K562 (cell line): ENCODE results near the gene PSD4. TPM values are rescaled to one million over a fixed set of nuclear protein-coding genes. Genes with fewer than 3 reads are reported as not detected.
A peak's percentile ranks its signal among the peaks of the same experiment; 100 is the strongest.

Source experiments
- ATAC-seq: fragments of 200-7000 bp; cut with Tn5 transposase; 3 replicates; pipeline ENCODE4 v1.9.1; 2020; ENCODE audit warnings: moderate library complexity
- BruUV-seq: library from RNA; stranded (reverse); fragments of 400-500 nt; replicated peaks from 2 replicates; lab custom pipeline; 2021; lab: Mats Ljungman, UMichigan
- CTCF ChIA-PET: fragments of 300-600 bp; formaldehyde crosslinking; extraction: SDS; loops from one replicate; lab custom pipeline; 2021; ENCODE audit warnings: low intra/inter-chr PET ratio; lab: Yijun Ruan, JAX
- POLR2A ChIA-PET: fragments of 300-600, 350-650 bp; sonication (Branson Sonifier 250); formaldehyde crosslinking; extraction: SDS; loops from one replicate; lab custom pipeline; 2021; ENCODE audit warnings: antibody characterized with exemption, inconsistent platforms; lab: Yijun Ruan, JAX
- DNase-seq, 4 experiments: peaks; one replicate each; pipeline versions ENCODE4 v3.0.0 to v3.0.0-alpha.2; 2011 to 2018; ENCODE audit warnings: low spot score in 3 of 4, mixed read lengths in 3 of 4; ENCODE audit errors: extremely low read depth in 1 of 4
- FAIRE-seq: peaks from 2 replicates; lab custom pipeline; 2011; peaks lifted over from hg19 to GRCh38; lab: Jason Lieb, UNC
- H2AFZ ChIP-seq: 2 replicates; pipeline ENCODE4 v1.6.0; 2011; ENCODE audit warnings: low read depth, low read length, control low read depth, inconsistent platforms
- H3K27ac ChIP-seq: fragments of 200-600 bp; 3 replicates; pipeline ENCODE4 v1.8.0; 2011; ENCODE audit warnings: low read depth, mild to moderate bottlenecking, control low read depth, inconsistent platforms, low read length, moderate library complexity, mixed read lengths; ENCODE audit errors: extremely low read depth
- H3K27me3 ChIP-seq, 2 experiments: fragments of 300-600 bp in 1 of 2; 2 replicates in 1 of 2; 3 replicates in 1 of 2; pipeline versions ENCODE4 v1.6.0 to v1.8.0; 2011; ENCODE audit warnings: inconsistent platforms in 2 of 2, low read length in 2 of 2, mild to moderate bottlenecking in 1 of 2, mixed read lengths in 1 of 2, moderate library complexity in 1 of 2; ENCODE audit not compliant: control insufficient read depth in 2 of 2, insufficient read depth in 2 of 2
- H3K36me3 ChIP-seq: fragments of 300-600 bp; 3 replicates; pipeline ENCODE4 v1.8.0; 2011; ENCODE audit warnings: mild to moderate bottlenecking, low read length, inconsistent platforms; ENCODE audit not compliant: control insufficient read depth, insufficient read depth
- H3K4me1 ChIP-seq, 2 experiments: fragments of 200-600 bp in 1 of 2; replicated peaks in 1 of 2; 2 replicates in 1 of 2; 3 replicates in 1 of 2; pipeline versions ENCODE4 v1.5.1 to v1.8.0; 2011; ENCODE audit warnings: inconsistent platforms in 2 of 2, low read length in 2 of 2, mild to moderate bottlenecking in 1 of 2, mixed read lengths in 1 of 2, moderate library complexity in 1 of 2; ENCODE audit not compliant: control insufficient read depth in 2 of 2, insufficient read depth in 2 of 2
- H3K4me2 ChIP-seq: 2 replicates; pipeline ENCODE4 v1.6.1; 2011; ENCODE audit warnings: low read length, control low read depth, inconsistent platforms, mixed read lengths; ENCODE audit not compliant: insufficient read depth
- H3K4me3 ChIP-seq: fragments of 200-600 bp; sonication (generic), shearing (Covaris generic); 2 replicates; pipeline ENCODE4 v1.5.1; 2016; ENCODE audit warnings: control low read depth, inconsistent platforms
- H3K79me2 ChIP-seq: fragments of 200-600 bp; 3 replicates; pipeline ENCODE4 v1.8.0; 2011; ENCODE audit warnings: low read length, inconsistent platforms; ENCODE audit not compliant: control insufficient read depth, insufficient read depth
- H3K9ac ChIP-seq, 2 experiments: 2 replicates each; pipeline versions ENCODE4 v1.6.0 to v1.6.1; 2011; ENCODE audit warnings: low read depth in 2 of 2, low read length in 2 of 2, control low read depth in 1 of 2, inconsistent platforms in 1 of 2, mild to moderate bottlenecking in 1 of 2, mixed read lengths in 1 of 2; ENCODE audit not compliant: insufficient read depth in 1 of 2
- H3K9me1 ChIP-seq: one replicate; pipeline ENCODE4 v1.6.0; 2011; ENCODE audit warnings: inconsistent platforms, mild to moderate bottlenecking, low read length, moderate library complexity; ENCODE audit not compliant: control insufficient read depth, insufficient read depth
- H3K9me3 ChIP-seq: replicated peaks from 2 replicates; pipeline ENCODE4 v1.5.1; 2011; ENCODE audit warnings: low read depth, low read length, inconsistent platforms; ENCODE audit not compliant: control insufficient read depth, insufficient read depth
- H4K20me1 ChIP-seq: replicated peaks from 2 replicates; pipeline ENCODE4 v1.6.1; 2011; ENCODE audit warnings: low read length, inconsistent platforms, mixed read lengths; ENCODE audit not compliant: control insufficient read depth, insufficient read depth
- ADNP ChIP-seq: fragments of 200-800 bp; sonication (Bioruptor generic); IDR thresholded peaks from 2 replicates; pipeline ENCODE4 v1.6.1; 2016; ENCODE audit warnings: missing genetic modification characterization, missing compliant biosample characterization
- ARID4B ChIP-seq: sonication (generic); formaldehyde crosslinking; IDR thresholded peaks from 2 replicates; pipeline ENCODE4 v1.8.0; 2022; ENCODE audit warnings: mild to moderate bottlenecking, missing genetic modification reagents
- BCOR ChIP-seq: fragments of 450-650 bp; IDR thresholded peaks from 2 replicates; pipeline ENCODE4 v1.6.1; 2016
- CHD4 ChIP-seq: fragments of 200-600 bp; sonication (generic); IDR thresholded peaks from 3 replicates; pipeline ENCODE4 v1.6.1; 2012; ENCODE audit warnings: low read depth, mild to moderate bottlenecking, mixed read lengths, low read length, inconsistent platforms; ENCODE audit not compliant: insufficient read depth, insufficient replicate concordance, poor library complexity, severe bottlenecking
- HDAC2 ChIP-seq: fragments of 450-650 bp; IDR thresholded peaks from 2 replicates; pipeline ENCODE4 v1.6.1; 2016; ENCODE audit warnings: mild to moderate bottlenecking
- HNRNPK ChIP-seq: fragments of 200-400 bp; formaldehyde crosslinking; IDR thresholded peaks from one replicate; pipeline ENCODE4 v1.6.1; 2018; ENCODE audit warnings: mild to moderate bottlenecking, low read depth, low read length; ENCODE audit not compliant: poor library complexity, severe bottlenecking
- KDM1A ChIP-seq, 2 experiments: fragments of 450-650 bp; IDR thresholded peaks; 2 replicates each; pipeline ENCODE4 v1.6.1; 2016; ENCODE audit warnings: mild to moderate bottlenecking in 2 of 2
- NR1H2 ChIP-seq: sonication (generic); formaldehyde crosslinking; IDR thresholded peaks from 2 replicates; pipeline ENCODE4 v1.4.0; 2020; ENCODE audit warnings: mild to moderate bottlenecking, missing genetic modification reagents
- RBM25 ChIP-seq: fragments of 200-400 bp; formaldehyde crosslinking; IDR thresholded peaks from 2 replicates; pipeline ENCODE4 v1.6.1; 2018; ENCODE audit warnings: low read length, low read depth, moderate library complexity; ENCODE audit not compliant: severe bottlenecking
- RCOR1 ChIP-seq, 2 experiments: IDR thresholded peaks; 2 replicates each; pipeline ENCODE4 v1.6.1; 2012; ENCODE audit warnings: low read depth in 2 of 2, low read length in 2 of 2, borderline replicate concordance in 1 of 2, improper control_type of control experiment in 1 of 2
- YBX1 ChIP-seq: fragments of 450-650 bp; IDR thresholded peaks from 2 replicates; pipeline ENCODE4 v1.7.1; 2016; ENCODE audit warnings: mild to moderate bottlenecking
- ZBTB34 ChIP-seq: fragments of 250-450 bp; sonication (Bioruptor Pico); IDR thresholded peaks from 2 replicates; pipeline ENCODE4 v1.8.0; 2021; ENCODE audit warnings: mild to moderate bottlenecking, moderate library complexity
- ZEB2 ChIP-seq: fragments of 450-650 bp; IDR thresholded peaks from 2 replicates; pipeline ENCODE4 v1.6.1; 2016
- ZNF197 ChIP-seq: fragments of 200-800 bp; sonication (Bioruptor generic); IDR thresholded peaks from 2 replicates; pipeline ENCODE4 v1.6.1; 2016; ENCODE audit warnings: low read depth, missing genetic modification characterization, missing compliant biosample characterization
- ZNF384 ChIP-seq: IDR thresholded peaks from 2 replicates; pipeline ENCODE4 v1.6.1; 2012; ENCODE audit warnings: low read depth, low read length, improper control_type of control experiment
- ZNF507 ChIP-seq: conservative IDR thresholded peaks from 2 replicates; pipeline ENCODE4 v1.6.1; 2017; ENCODE audit warnings: missing genetic modification characterization, missing compliant biosample characterization
- WGBS: fragments of 100-300 bp; shearing (Covaris generic); methylation state at CpG from one replicate; pipeline ENCODE4 v1.1.6; 2016; ENCODE audit warnings: low coverage, mixed read lengths; ENCODE audit not compliant: insufficient coverage; ENCODE audit errors: missing lambda C conversion rate; 5-methylcytosine and 5-hydroxymethylcytosine counted together
- in situ Hi-C: fragments of 300-500 bp; cut with MboI; formaldehyde crosslinking; loops from 4 replicates; pipeline ENCODE4 v1.15.0; 2018; ENCODE audit warnings: inconsistent platforms, mixed read lengths
- intact Hi-C: fragments of 100-400 bp; cut with micrococcal nuclease; formaldehyde crosslinking; loops from 2 replicates; pipeline ENCODE4 v1.14.2; 2022
- polyA plus RNA-seq, 8 experiments: library from polyadenylated mRNA; depleted of rRNA in 4 of 8; stranded (reverse) in 5 of 8; unstranded in 3 of 8; fragments of >200 nt; fragmentation: Nextera tagmentation in 2 of 8; fragmentation: Illumina TruSeq in 1 of 8; extraction: Ambion mirVana in 2 of 8; extraction: Trizol in 1 of 8; gene quantifications; 2 replicates each; pipeline versions ENCODE4 v1.2.1 to v1.2.3, GENCODE V29; 2011 to 2014; ENCODE audit warnings: inconsistent platforms in 1 of 8, missing spikeins in 1 of 8
- total RNA-seq, 7 experiments: library from RNA; depleted of rRNA in 6 of 7; stranded (reverse); fragments of >200 nt in 6 of 7; fragmentation: Illumina TruSeq in 2 of 7; extraction: Trizol in 2 of 7; gene quantifications; 2 replicates each; pipeline versions ENCODE4 v1.2.1 to v1.2.3, GENCODE V29; 2011 to 2021; ENCODE audit warnings: low replicate concordance in 1 of 7

The PSD4 gene
- total and polyA plus RNA-seq, 9 of the 15 experiments (the other 6 are each of a cell fraction or from before 2014, with no cell fraction given), result 0.46 to 54.0 (median 20.8) TPM

GRCh38 chr2:113158884-113159553, 14.8 kb upstream of the PSD4 start (continued):
- TF ChIP-seq ZNF507 (tag), result no peak
- TF ChIP-seq YBX1, result no peak
- no peak for TF ChIP-seq NR1H2 (CRISPR knock-in tag)
- no peak for TF ChIP-seq RCOR1 (IDR thresholded peaks at IDR 0.05; ENCODE audit: borderline replicate concordance in 1 of 2, low read depth in 2 of 2, low read length in 2 of 2)
- TF ChIP-seq ZBTB34 (CRISPR knock-in tag), result no peak
- TF ChIP-seq, all 486 proteins: peak for 0

- 67% methylated on average over 1 of the region's 1 CpG for WGBS
- Histone ChIP-seq H3K27me3 (peaks cover 0 to 2% of the 10 kb centered on the region in 2 experiments; a peak in 1 of 5 replicates), H3K4me2 (no peak overlapping the region), H3K27ac (no peak overlapping the region), H3K36me3 (no peaks in the 10 kb centered on the region), H3K9me3 (no peaks in the 10 kb centered on the region), H3K4me1 (peaks cover 10 to 15% of the 10 kb centered on the region in 2 experiments; a peak in 4 of 5 replicates), H3K4me3 (no peak overlapping the region), H3K79me2 (no peaks in the 10 kb centered on the region), H3K9me1 (no peaks in the 10 kb centered on the region), H2AFZ (no peak overlapping the region), H3K9ac (no peak overlapping the region), H4K20me1 (no peaks in the 10 kb centered on the region)
- in situ Hi-C loops (no loop called here), intact Hi-C loops (no loop called here)
- DNase-seq (no peak), FAIRE-seq (no peak), ATAC-seq (no peak)
- 0 out of 4 replicates have a peak, but pooled peaks of 1 of the 2 experiments have one; percentile 48 for TF ChIP-seq RCOR1 (IDR thresholded peaks at IDR 0.05; ENCODE audit: borderline replicate concordance in 1 of 2, low read depth in 2 of 2, low read length in 2 of 2)
- TF ChIP-seq YBX1, result no peak
- TF ChIP-seq CHD4, result peak; percentile 67
- TF ChIP-seq ZEB2, result no peak
- peak; percentile 91 for TF ChIP-seq RBM25
- peak; percentile 37 to 53; a peak in 3 of 4 replicates for TF ChIP-seq KDM1A (IDR thresholded peaks at IDR 0.05)
- no peak for TF ChIP-seq ARID4B
- TF ChIP-seq BCOR, result peak; percentile 82
- TF ChIP-seq ADNP (tag), result peak; percentile 81
- TF ChIP-seq HDAC2, result peak; percentile 37; the same call in 1 of the 2 replicates
- no peak for TF ChIP-seq HNRNPK
- no peak for TF ChIP-seq ZNF197 (CRISPR knock-in tag)
- no peak for TF ChIP-seq ZNF384
- CTCF ChIA-PET, result no interaction called here
- POLR2A ChIA-PET, result no interaction called here
- no TSS peak for BruUV-seq
These were observed 13.5 kb upstream of the PSD4 start for GRCh38 chr2:113160248-113160647.
